MCF 10A (cell line): Measurements from ENCODE around the gene WDR82. TPM values are rescaled to one million over a fixed set of nuclear protein-coding genes. Genes with fewer than 3 reads are reported as not detected.

Experiments
- BruUV-seq: library from RNA; stranded (reverse); fragments of 400-500 nt; replicated peaks from 2 replicates; lab custom pipeline; 2021; lab: Mats Ljungman, UMichigan
- CTCF ChIA-PET: fragments of 300-600 bp; sonication (Branson Sonifier 250); formaldehyde crosslinking; extraction: SDS; loops from one replicate; lab custom pipeline; 2021; ENCODE audit warnings: antibody characterized with exemption, inconsistent platforms; lab: Yijun Ruan, JAX
- POLR2A ChIA-PET: fragments of 300-600, 350-650 bp; sonication (Branson Sonifier 250); formaldehyde crosslinking; extraction: SDS; loops from one replicate; lab custom pipeline; 2020; ENCODE audit warnings: antibody characterized with exemption, inconsistent platforms; lab: Yijun Ruan, JAX
- DNase-seq: peaks from one replicate; pipeline ENCODE4 v3.0.0-alpha.2; 2018; ENCODE audit not compliant: unreplicated experiment
- H3K27ac Mint-ChIP-seq: one replicate; pipeline ENCODE4 v1.8.0; 2022; ENCODE audit warnings: mild to moderate bottlenecking, low read depth, mixed read lengths; ENCODE audit not compliant: unreplicated experiment
- H3K27me3 Mint-ChIP-seq: one replicate; pipeline ENCODE4 v1.8.0; 2022; ENCODE audit warnings: mixed read lengths; ENCODE audit not compliant: insufficient read depth, unreplicated experiment
- H3K36me3 Mint-ChIP-seq: one replicate; pipeline ENCODE4 v1.8.0; 2022; ENCODE audit warnings: mild to moderate bottlenecking, moderate library complexity, mixed read lengths; ENCODE audit not compliant: insufficient read depth, unreplicated experiment
- H3K4me1 Mint-ChIP-seq: one replicate; pipeline ENCODE4 v1.8.0; 2022; ENCODE audit warnings: mixed read lengths; ENCODE audit not compliant: insufficient read depth, unreplicated experiment
- H3K4me3 Mint-ChIP-seq: one replicate; pipeline ENCODE4 v1.8.0; 2022; ENCODE audit warnings: mild to moderate bottlenecking, moderate library complexity, mixed read lengths; ENCODE audit not compliant: unreplicated experiment
- H3K9me3 Mint-ChIP-seq: one replicate; pipeline ENCODE4 v1.8.0; 2022; ENCODE audit warnings: mixed read lengths; ENCODE audit not compliant: unreplicated experiment
- CTCF ChIP-seq: fragments of 200-600 bp; IDR thresholded peaks from one replicate; pipeline ENCODE4 v1.8.0; 2022; ENCODE audit warnings: antibody characterized with exemption, mild to moderate bottlenecking; ENCODE audit not compliant: unreplicated experiment
- intact Hi-C: fragments of 100-400 bp; cut with micrococcal nuclease; formaldehyde crosslinking; loops from 2 replicates; pipeline ENCODE4 v1.14.1; 2022
- total RNA-seq: library from RNA; stranded (reverse); gene quantifications from 2 replicates; pipeline ENCODE4 v1.2.3, GENCODE V29; 2022

Gene WDR82
- total RNA-seq, 1 experiment from 2014 or later: 62.5 TPM

GRCh38 chr3:52216585-52217408 is 61.7 kb downstream of the WDR82 start:
- H3K36me3 Mint-ChIP-seq: peaks cover 38% of the 10 kb centered on the region
- no peak for TF ChIP-seq CTCF
- peak; percentile 98 for DNase-seq
- peak overlapping the region; percentile 55 for H3K27ac Mint-ChIP-seq
- H3K27me3 Mint-ChIP-seq: no peaks in the 10 kb centered on the region
- H3K4me1 Mint-ChIP-seq: peaks cover 13% of the 10 kb centered on the region
- H3K9me3 Mint-ChIP-seq: no peaks in the 10 kb centered on the region
- no TSS peak for BruUV-seq
- intact Hi-C loops: loop anchor here (2.0 to 10.0 kb wide), 3 partner anchors 46 to 212 kb away; partner anchors contain the start of gene POC1A
- POLR2A ChIA-PET: interaction anchor here (0.7 to 2.4 kb wide), 18 partner anchors 12 to 454 kb away, joined by 3 to 19 read pairs (median 4); partner anchors contain the start of genes GLYCTK and TWF2
- CTCF ChIA-PET: interaction anchor here (0.5 to 13.0 kb wide), 5 partner anchors 19 to 123 kb away, joined by 3 to 175 read pairs (median 4); partner anchors contain the start of genes TWF2 and WDR82
- peak overlapping the region; percentile 31 for H3K4me3 Mint-ChIP-seq

- no peak for DNase-seq
- ChIA-PET CTCF (interaction anchor here (13.0 kb wide), 1 partner anchor 20 kb away, joined by 175 read pairs; the partner anchor contains the start of gene TWF2), POLR2A (interaction anchor here (0.6 to 1.7 kb wide), 2 partner anchors 11 to 65 kb away, joined by 4 to 8 read pairs; no protein-coding TSS in a partner anchor)
- intact Hi-C loops: loop anchor here (10.0 kb wide), 1 partner anchor 211 kb away; no protein-coding TSS in a partner anchor
- Mint-ChIP-seq H3K27ac (no peak overlapping the region), H3K27me3 (no peaks in the 10 kb centered on the region), H3K4me1 (peaks cover 13% of the 10 kb centered on the region), H3K4me3 (no peak overlapping the region), H3K9me3 (no peaks in the 10 kb centered on the region), H3K36me3 (peaks cover 42% of the 10 kb centered on the region)
- no peak for TF ChIP-seq CTCF
- BruUV-seq: no TSS peak
Measured at GRCh38 chr3:52215351-52215750, 63.1 kb downstream of the WDR82 start.

GRCh38 chr3:52213901-52214300 is 64.5 kb downstream of the WDR82 start:
- TF ChIP-seq CTCF: no peak
- Mint-ChIP-seq H3K27ac (no peak overlapping the region), H3K36me3 (peaks cover 53% of the 10 kb centered on the region), H3K4me3 (no peak overlapping the region), H3K4me1 (peaks cover 19% of the 10 kb centered on the region), H3K27me3 (no peaks in the 10 kb centered on the region), H3K9me3 (no peaks in the 10 kb centered on the region)
- no peak for DNase-seq
- intact Hi-C loops: loop anchor here (10.0 kb wide), 1 partner anchor 209 kb away; no protein-coding TSS in a partner anchor
- BruUV-seq: no TSS peak
- CTCF ChIA-PET: interaction anchor here (1.0 kb wide), 1 partner anchor 126 kb away, joined by 3 read pairs; no protein-coding TSS in a partner anchor
- POLR2A ChIA-PET: interaction anchor here (1.1 to 1.7 kb wide), 2 partner anchors 9 to 222 kb away, joined by 3 to 8 read pairs; no protein-coding TSS in a partner anchor

DNA sequence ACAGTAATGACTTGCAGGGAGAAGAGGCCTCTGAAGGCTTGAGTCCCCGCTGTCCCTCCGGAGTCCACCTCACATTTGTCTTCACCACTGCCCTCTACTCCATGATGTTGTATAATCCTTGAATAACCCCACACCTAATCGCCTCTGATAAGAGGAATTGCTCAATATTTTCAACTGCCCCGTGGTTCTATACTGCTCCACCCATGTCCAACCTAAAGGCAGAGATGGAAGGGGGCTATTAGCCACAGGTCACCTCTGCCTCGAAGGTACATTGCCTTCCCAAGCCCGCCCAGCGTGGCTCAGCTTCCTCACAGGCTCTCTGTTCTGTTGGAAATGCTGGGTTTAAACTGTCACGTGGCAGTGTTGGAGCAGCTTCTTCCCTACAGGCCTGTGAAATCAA is 65.4 kb downstream of the WDR82 start:
- BruUV-seq: no TSS peak
- no peak for TF ChIP-seq CTCF
- ChIA-PET POLR2A (no interaction called here), CTCF (interaction anchor here (0.7 to 6.9 kb wide), 3 partner anchors 8 to 127 kb away, joined by 3 to 46 read pairs (median 3); no protein-coding TSS in a partner anchor)
- Mint-ChIP-seq H3K27me3 (no peaks in the 10 kb centered on the region), H3K4me3 (no peak overlapping the region), H3K36me3 (peaks cover 62% of the 10 kb centered on the region), H3K27ac (no peak overlapping the region), H3K9me3 (no peaks in the 10 kb centered on the region), H3K4me1 (peaks cover 19% of the 10 kb centered on the region)
- intact Hi-C loops: loop anchor here (10.0 kb wide), 1 partner anchor 208 kb away; no protein-coding TSS in a partner anchor
- DNase-seq: no peak
